Adipocyte (in vitro differentiated cells): Measurements from ENCODE around the gene DENND4A.

Source experiments
- DNase-seq: peaks from one replicate; pipeline ENCODE4 v3.0.0-alpha.2; 2015; ENCODE audit warnings: low read depth
- H3K27me3 ChIP-seq: replicated peaks from 2 replicates; pipeline ENCODE4 v1.7.0; 2013; ENCODE audit warnings: mild to moderate bottlenecking, low read length, moderate library complexity; ENCODE audit not compliant: control insufficient read depth, insufficient read depth
- H3K36me3 ChIP-seq: 2 replicates; pipeline ENCODE4 v1.7.0; 2013; ENCODE audit warnings: low read length, mild to moderate bottlenecking, moderate library complexity; ENCODE audit not compliant: control insufficient read depth, insufficient read depth, severe bottlenecking
- H3K4me1 ChIP-seq: 2 replicates; pipeline ENCODE4 v1.7.0; 2013; ENCODE audit warnings: mild to moderate bottlenecking, low read length, moderate library complexity; ENCODE audit not compliant: control insufficient read depth, insufficient read depth
- H3K4me3 ChIP-seq: 2 replicates; pipeline ENCODE4 v1.7.0; 2013; ENCODE audit warnings: mild to moderate bottlenecking, low read length, moderate library complexity
- H3K9ac ChIP-seq: 2 replicates; pipeline ENCODE4 v1.7.0; 2013; ENCODE audit warnings: mild to moderate bottlenecking, low read length, moderate library complexity
- H3K9me3 ChIP-seq: 2 replicates; pipeline ENCODE4 v1.7.0; 2013; ENCODE audit warnings: mild to moderate bottlenecking, low read length, moderate library complexity; ENCODE audit not compliant: control insufficient read depth

The DENND4A gene

GRCh38 chr15:65655457-65655856 is 136.6 kb downstream of the DENND4A start:
- Histone ChIP-seq H3K27me3 (no peaks in the 10 kb centered on the region), H3K9me3 (no peaks in the 10 kb centered on the region), H3K36me3 (peaks cover 16% of the 10 kb centered on the region), H3K9ac (no peak overlapping the region), H3K4me3 (no peak overlapping the region), H3K4me1 (peaks cover 24% of the 10 kb centered on the region)
- peak; percentile 25 for DNase-seq

- peak; percentile 16 for DNase-seq
- no peak overlapping the region for H3K4me3 ChIP-seq
- no peaks in the 10 kb centered on the region for H3K27me3 ChIP-seq
- H3K9ac ChIP-seq: no peak overlapping the region
- H3K4me1 ChIP-seq: peaks cover 24% of the 10 kb centered on the region
- no peaks in the 10 kb centered on the region for H3K9me3 ChIP-seq
- H3K36me3 ChIP-seq: peaks cover 16% of the 10 kb centered on the region
Measured at GRCh38 chr15:65655026-65655425, 137.1 kb downstream of the DENND4A start.

- H3K4me3 ChIP-seq: peak overlapping the region; percentile 19
- peak overlapping the region; percentile 5 for H3K9ac ChIP-seq
- no peaks in the 10 kb centered on the region for H3K9me3 ChIP-seq
- peak; percentile 30 for DNase-seq
- H3K4me1 ChIP-seq: peaks cover 24% of the 10 kb centered on the region
- H3K27me3 ChIP-seq: no peaks in the 10 kb centered on the region
- H3K36me3 ChIP-seq: peaks cover 16% of the 10 kb centered on the region
Measured at GRCh38 chr15:65653801-65654521, 138.1 kb downstream of the DENND4A start.

GRCh38 chr15:65653341-65653740 is 138.8 kb downstream of the DENND4A start:
- H3K4me1 ChIP-seq: peaks cover 24% of the 10 kb centered on the region

GRCh38 chr15:65651831-65652749 is 140.0 kb downstream of the DENND4A start:
- Histone ChIP-seq H3K4me1 (peaks cover 24% of the 10 kb centered on the region), H3K36me3 (peaks cover 16% of the 10 kb centered on the region), H3K9ac (no peak overlapping the region), H3K27me3 (no peaks in the 10 kb centered on the region), H3K4me3 (no peak overlapping the region), H3K9me3 (no peaks in the 10 kb centered on the region)
- no peak for DNase-seq

More at GRCh38 chr15:65653341-65653740, 138.8 kb downstream of the DENND4A start:
- Histone ChIP-seq H3K27me3 (no peaks in the 10 kb centered on the region), H3K36me3 (peaks cover 16% of the 10 kb centered on the region), H3K4me3 (peak overlapping the region; percentile 19), H3K9ac (peak overlapping the region; percentile 5), H3K9me3 (no peaks in the 10 kb centered on the region)
- DNase-seq: peak; percentile 65

- H3K9ac ChIP-seq: no peak overlapping the region
- H3K36me3 ChIP-seq: peaks cover 15% of the 10 kb centered on the region
- H3K9me3 ChIP-seq: no peaks in the 10 kb centered on the region
- peaks cover 24% of the 10 kb centered on the region for H3K4me1 ChIP-seq
- no peak for DNase-seq
- no peak overlapping the region for H3K4me3 ChIP-seq
- no peaks in the 10 kb centered on the region for H3K27me3 ChIP-seq
Measured at GRCh38 chr15:65651042-65651322, 141.1 kb downstream of the DENND4A start.

GRCh38 chr15:65650312-65651041 is 141.6 kb downstream of the DENND4A start:
- Histone ChIP-seq H3K27me3 (no peaks in the 10 kb centered on the region), H3K4me1 (peaks cover 24% of the 10 kb centered on the region), H3K36me3 (peaks cover 11% of the 10 kb centered on the region), H3K9ac (no peak overlapping the region), H3K9me3 (no peaks in the 10 kb centered on the region), H3K4me3 (no peak overlapping the region)
- DNase-seq: no peak

GRCh38 chr15:65646486-65646885 is 145.6 kb downstream of the DENND4A start:
- Histone ChIP-seq H3K4me1 (no peaks in the 10 kb centered on the region), H3K4me3 (no peak overlapping the region), H3K27me3 (no peaks in the 10 kb centered on the region), H3K9ac (no peak overlapping the region), H3K9me3 (no peaks in the 10 kb centered on the region), H3K36me3 (peaks cover 3% of the 10 kb centered on the region)
- DNase-seq: peak; percentile 33

GRCh38 chr15:65645392-65645791 is 146.7 kb downstream of the DENND4A start:
- DNase-seq: no peak
- Histone ChIP-seq H3K36me3 (no peaks in the 10 kb centered on the region), H3K9me3 (no peaks in the 10 kb centered on the region), H3K27me3 (no peaks in the 10 kb centered on the region), H3K4me3 (no peak overlapping the region), H3K9ac (no peak overlapping the region), H3K4me1 (no peaks in the 10 kb centered on the region)

- Histone ChIP-seq H3K9ac (no peak overlapping the region), H3K9me3 (no peaks in the 10 kb centered on the region), H3K27me3 (no peaks in the 10 kb centered on the region), H3K36me3 (no peaks in the 10 kb centered on the region), H3K4me3 (no peak overlapping the region), H3K4me1 (no peaks in the 10 kb centered on the region)
- no peak for DNase-seq
Measured at GRCh38 chr15:65644282-65644681, 147.8 kb downstream of the DENND4A start.

GRCh38 chr15:65642594-65642993 is 149.5 kb downstream of the DENND4A start:
- Histone ChIP-seq H3K9ac (no peak overlapping the region), H3K36me3 (no peaks in the 10 kb centered on the region), H3K4me1 (peaks cover 6% of the 10 kb centered on the region), H3K27me3 (no peaks in the 10 kb centered on the region), H3K9me3 (no peaks in the 10 kb centered on the region), H3K4me3 (no peak overlapping the region)
- DNase-seq: no peak
